HEK293 (cell line): ENCODE data around the gene ZWILCH.
A peak's percentile ranks its signal among the peaks of the same experiment; 100 is the strongest.
"Not testable (repeated sequence)": the region's sequence is repeated elsewhere in the genome, so short reads cannot be mapped to it uniquely, and the experiment has no call there.

ENCODE experiments used
- CTCF ChIA-PET: fragments of 350-600 bp; formaldehyde crosslinking; extraction: SDS; loops from one replicate; lab custom pipeline; 2021; ENCODE audit warnings: antibody characterized with exemption; lab: Yijun Ruan, JAX
- POLR2A ChIA-PET: fragments of 300-600 bp; formaldehyde crosslinking; extraction: SDS; loops from one replicate; lab custom pipeline; 2020; ENCODE audit warnings: antibody characterized with exemption, inconsistent platforms; lab: Yijun Ruan, JAX
- H3K27ac ChIP-seq: fragments of 200-500 bp; sonication (Bioruptor generic); 2 replicates; pipeline ENCODE4 v1.5.1; 2014; ENCODE audit warnings: low read depth, low read length, control low read depth, inconsistent platforms; ENCODE audit errors: extremely low read depth
- H3K36me3 ChIP-seq, 2 experiments: fragments of 200-500 bp in 1 of 2; sonication (Bioruptor generic) in 1 of 2; 1 replicate in 1 of 2; 2 replicates in 1 of 2; pipeline ENCODE4 v1.5.1; 2014 to 2017; ENCODE audit warnings: inconsistent platforms in 2 of 2, low read length in 2 of 2; ENCODE audit not compliant: control insufficient read depth in 2 of 2, insufficient read depth in 1 of 2
- H3K4me1 ChIP-seq: fragments of 200-500 bp; sonication (Bioruptor generic); 2 replicates; pipeline ENCODE4 v1.5.1; 2014; ENCODE audit warnings: mild to moderate bottlenecking, low read length, inconsistent platforms; ENCODE audit not compliant: control insufficient read depth, insufficient read depth
- H3K4me3 ChIP-seq: 2 replicates; pipeline ENCODE4 v1.5.1; 2011; ENCODE audit warnings: low read depth, mild to moderate bottlenecking, control low read depth, low read length, moderate library complexity
- H3K9me3 ChIP-seq: fragments of 200-500 bp; sonication (Bioruptor generic); 2 replicates; pipeline ENCODE4 v1.5.1; 2014; ENCODE audit warnings: low read depth, low read length, inconsistent platforms; ENCODE audit not compliant: control insufficient read depth, insufficient read depth
- FEZF1 ChIP-seq: fragments of 450-650 bp; formaldehyde crosslinking; IDR thresholded peaks from 2 replicates; pipeline ENCODE4 v1.5.1; 2016; ENCODE audit warnings: missing biosample characterization, missing genetic modification characterization
- HOXC10 ChIP-seq: sonication (generic); formaldehyde crosslinking; IDR thresholded peaks from 2 replicates; pipeline ENCODE4 v1.8.1; 2023; ENCODE audit warnings: mild to moderate bottlenecking, missing genetic modification reagents
- MEIS1 ChIP-seq: sonication (generic); formaldehyde crosslinking; IDR thresholded peaks from 2 replicates; pipeline ENCODE4 v1.8.1; 2022; ENCODE audit warnings: missing genetic modification reagents, mild to moderate bottlenecking, borderline replicate concordance
- SP7 ChIP-seq: fragments of 450-650 bp; formaldehyde crosslinking; IDR thresholded peaks from 2 replicates; pipeline ENCODE4 v1.5.1; 2016; ENCODE audit warnings: missing biosample characterization, missing genetic modification characterization
- ZBTB20 ChIP-seq: fragments of 450-650 bp; formaldehyde crosslinking; IDR thresholded peaks from 2 replicates; pipeline ENCODE4 v1.5.1; 2016; ENCODE audit warnings: missing biosample characterization, missing genetic modification characterization
- ZBTB21 ChIP-seq: fragments of 450-650 bp; formaldehyde crosslinking; IDR thresholded peaks from 2 replicates; pipeline ENCODE4 v1.5.1; 2017; ENCODE audit warnings: missing biosample characterization, missing genetic modification characterization
- ZFHX2 ChIP-seq: fragments of 450-650 bp; formaldehyde crosslinking; conservative IDR thresholded peaks from 2 replicates; pipeline ENCODE4 v1.5.1; 2016; ENCODE audit warnings: missing biosample characterization, missing genetic modification characterization
- ZFP37 ChIP-seq: fragments of 450-650 bp; formaldehyde crosslinking; IDR thresholded peaks from 2 replicates; pipeline ENCODE4 v1.5.1; 2016; ENCODE audit warnings: missing biosample characterization, missing genetic modification characterization
- ZNF114 ChIP-seq: fragments of 450-650 bp; formaldehyde crosslinking; IDR thresholded peaks from 2 replicates; pipeline ENCODE4 v1.5.0; 2017; ENCODE audit warnings: missing biosample characterization, missing genetic modification characterization
- ZNF169 ChIP-seq: fragments of 450-650 bp; formaldehyde crosslinking; IDR thresholded peaks from 2 replicates; pipeline ENCODE4 v1.5.1; 2016; ENCODE audit warnings: missing biosample characterization, missing genetic modification characterization
- ZNF2 ChIP-seq: fragments of 450-650 bp; formaldehyde crosslinking; IDR thresholded peaks from 2 replicates; pipeline ENCODE4 v1.5.1; 2016; ENCODE audit warnings: missing biosample characterization, missing genetic modification characterization
- ZNF416 ChIP-seq: fragments of 450-650 bp; formaldehyde crosslinking; IDR thresholded peaks from 2 replicates; pipeline ENCODE4 v1.5.1; 2016; ENCODE audit warnings: missing biosample characterization, missing genetic modification characterization
- ZNF426 ChIP-seq: fragments of 450-650 bp; formaldehyde crosslinking; IDR thresholded peaks from 2 replicates; pipeline ENCODE4 v1.5.1; 2017; ENCODE audit warnings: missing biosample characterization, missing genetic modification characterization, mild to moderate bottlenecking, inconsistent platforms, moderate library complexity
- ZNF585B ChIP-seq: fragments of 450-650 bp; formaldehyde crosslinking; IDR thresholded peaks from 2 replicates; pipeline ENCODE4 v1.5.1; 2016; ENCODE audit warnings: missing biosample characterization, missing genetic modification characterization
- ZNF596 ChIP-seq: fragments of 450-650 bp; IDR thresholded peaks from 2 replicates; pipeline ENCODE4 v1.5.0; 2018; ENCODE audit warnings: missing biosample characterization, mild to moderate bottlenecking, missing genetic modification characterization, moderate library complexity
- ZNF600 ChIP-seq: fragments of 450-650 bp; formaldehyde crosslinking; IDR thresholded peaks from 2 replicates; pipeline ENCODE4 v1.5.1; 2016; ENCODE audit warnings: missing biosample characterization, missing genetic modification characterization
- ZNF660 ChIP-seq: fragments of 450-650 bp; IDR thresholded peaks from 2 replicates; pipeline ENCODE4 v1.5.1; 2018; ENCODE audit warnings: missing biosample characterization, mild to moderate bottlenecking, missing genetic modification characterization
- ZNF707 ChIP-seq: fragments of 450-650 bp; formaldehyde crosslinking; IDR thresholded peaks from 2 replicates; pipeline ENCODE4 v1.5.1; 2016; ENCODE audit warnings: missing biosample characterization, missing genetic modification characterization
- ZNF768 ChIP-seq: fragments of 450-650 bp; formaldehyde crosslinking; IDR thresholded peaks from 2 replicates; pipeline ENCODE4 v1.5.1; 2018; ENCODE audit warnings: missing biosample characterization, mild to moderate bottlenecking, missing genetic modification characterization
- ZNF843 ChIP-seq: fragments of 450-650 bp; formaldehyde crosslinking; IDR thresholded peaks from 2 replicates; pipeline ENCODE4 v1.5.1; 2016; ENCODE audit warnings: missing biosample characterization, missing genetic modification characterization
- ZXDB ChIP-seq: fragments of 450-650 bp; formaldehyde crosslinking; IDR thresholded peaks from 2 replicates; pipeline ENCODE4 v1.5.1; 2016; ENCODE audit warnings: missing biosample characterization, missing genetic modification characterization
- TF ChIP-seq, protein P1 (sequence below): fragments of 450-650 bp; formaldehyde crosslinking; IDR thresholded peaks from 2 replicates; pipeline ENCODE4 v1.5.1; 2017; ENCODE audit warnings: missing biosample characterization, missing genetic modification characterization
- TF ChIP-seq, protein P2 (sequence below): IDR thresholded peaks from 2 replicates; pipeline ENCODE4 v1.6.1; 2011; ENCODE audit warnings: mild to moderate bottlenecking, low read depth, low read length, borderline replicate concordance
- TF ChIP-seq, protein P3 (sequence below): fragments of 450-650 bp; formaldehyde crosslinking; IDR thresholded peaks from 2 replicates; pipeline ENCODE4 v1.5.1; 2016; ENCODE audit warnings: missing biosample characterization, missing genetic modification characterization
- TF ChIP-seq, protein P4 (sequence below): fragments of 450-650 bp; formaldehyde crosslinking; conservative IDR thresholded peaks from 2 replicates; pipeline ENCODE4 v1.5.1; 2016; ENCODE audit warnings: low read depth, missing biosample characterization, missing genetic modification characterization

The ZWILCH gene

DNA sequence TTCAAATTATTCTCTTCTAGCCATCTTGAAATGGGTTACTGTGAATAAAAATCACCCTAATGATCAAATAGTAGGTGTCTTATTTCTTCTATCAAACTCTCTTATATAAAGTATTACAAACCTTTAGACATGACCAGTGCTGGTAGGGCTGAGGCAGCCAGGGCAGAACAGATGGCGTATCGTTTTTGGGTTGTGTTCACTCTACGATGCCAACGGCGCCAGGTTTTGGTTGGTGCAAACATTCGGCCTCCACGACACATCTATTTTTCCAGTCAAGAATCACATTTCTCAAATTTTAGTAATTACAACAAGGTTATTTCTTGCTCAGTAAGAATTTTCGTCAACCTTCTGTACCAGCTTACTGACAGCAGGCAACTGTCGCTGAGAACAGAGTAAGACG, 2.6 kb upstream of the ZWILCH start:
- CTCF ChIA-PET, result no interaction called here
- H3K9me3 ChIP-seq, result no peaks in the 10 kb centered on the region
- H3K4me3 ChIP-seq, result no peak overlapping the region
- H3K27ac ChIP-seq, result no peak overlapping the region
- H3K4me1 ChIP-seq, result peaks cover 5% of the 10 kb centered on the region; the same call in 1 of the 2 replicates
- no peak for TF ChIP-seq HOXC10 (CRISPR knock-in tag)
- TF ChIP-seq ZNF600 (tag by site-specific recombination), result peak; percentile 33; the same call in 1 of the 2 replicates
- no peak for TF ChIP-seq ZNF2
- no peak for TF ChIP-seq ZNF660 (tag by site-specific recombination)
- no peak for TF ChIP-seq ZBTB21 (tag by site-specific recombination)
- TF ChIP-seq ZNF585B (tag by site-specific recombination), result no peak
- TF ChIP-seq ZNF426 (tag by site-specific recombination), result 0 out of 2 replicates have a peak, but pooled peaks have one; percentile 7
- no peak for TF ChIP-seq ZFP37 (tag by site-specific recombination)
- no peak for TF ChIP-seq ZNF707 (tag by site-specific recombination)
- TF ChIP-seq FEZF1 (tag by site-specific recombination), result no peak
- TF ChIP-seq ZNF114 (tag by site-specific recombination), result no peak
- 0 out of 2 replicates have a peak, but pooled peaks have one; percentile 18 for TF ChIP-seq ZXDB (tag by site-specific recombination)
- TF ChIP-seq ZNF416 (tag by site-specific recombination), result no peak
- TF ChIP-seq ZNF596 (tag by site-specific recombination), result no peak
- no peak for TF ChIP-seq ZNF768 (tag by site-specific recombination)
- TF ChIP-seq, protein P1, sequence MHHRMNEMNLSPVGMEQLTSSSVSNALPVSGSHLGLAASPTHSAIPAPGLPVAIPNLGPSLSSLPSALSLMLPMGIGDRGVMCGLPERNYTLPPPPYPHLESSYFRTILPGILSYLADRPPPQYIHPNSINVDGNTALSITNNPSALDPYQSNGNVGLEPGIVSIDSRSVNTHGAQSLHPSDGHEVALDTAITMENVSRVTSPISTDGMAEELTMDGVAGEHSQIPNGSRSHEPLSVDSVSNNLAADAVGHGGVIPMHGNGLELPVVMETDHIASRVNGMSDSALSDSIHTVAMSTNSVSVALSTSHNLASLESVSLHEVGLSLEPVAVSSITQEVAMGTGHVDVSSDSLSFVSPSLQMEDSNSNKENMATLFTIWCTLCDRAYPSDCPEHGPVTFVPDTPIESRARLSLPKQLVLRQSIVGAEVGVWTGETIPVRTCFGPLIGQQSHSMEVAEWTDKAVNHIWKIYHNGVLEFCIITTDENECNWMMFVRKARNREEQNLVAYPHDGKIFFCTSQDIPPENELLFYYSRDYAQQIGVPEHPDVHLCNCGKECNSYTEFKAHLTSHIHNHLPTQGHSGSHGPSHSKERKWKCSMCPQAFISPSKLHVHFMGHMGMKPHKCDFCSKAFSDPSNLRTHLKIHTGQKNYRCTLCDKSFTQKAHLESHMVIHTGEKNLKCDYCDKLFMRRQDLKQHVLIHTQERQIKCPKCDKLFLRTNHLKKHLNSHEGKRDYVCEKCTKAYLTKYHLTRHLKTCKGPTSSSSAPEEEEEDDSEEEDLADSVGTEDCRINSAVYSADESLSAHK, result no peak
- no peak for TF ChIP-seq ZNF843 (tag by site-specific recombination)
- no peak for TF ChIP-seq ZBTB20 (tag by site-specific recombination)
- no peak for TF ChIP-seq SP7 (tag by site-specific recombination)
- TF ChIP-seq ZFHX2 (tag by site-specific recombination), result no peak
- TF ChIP-seq, protein P2, sequence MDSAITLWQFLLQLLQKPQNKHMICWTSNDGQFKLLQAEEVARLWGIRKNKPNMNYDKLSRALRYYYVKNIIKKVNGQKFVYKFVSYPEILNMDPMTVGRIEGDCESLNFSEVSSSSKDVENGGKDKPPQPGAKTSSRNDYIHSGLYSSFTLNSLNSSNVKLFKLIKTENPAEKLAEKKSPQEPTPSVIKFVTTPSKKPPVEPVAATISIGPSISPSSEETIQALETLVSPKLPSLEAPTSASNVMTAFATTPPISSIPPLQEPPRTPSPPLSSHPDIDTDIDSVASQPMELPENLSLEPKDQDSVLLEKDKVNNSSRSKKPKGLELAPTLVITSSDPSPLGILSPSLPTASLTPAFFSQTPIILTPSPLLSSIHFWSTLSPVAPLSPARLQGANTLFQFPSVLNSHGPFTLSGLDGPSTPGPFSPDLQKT, result no peak
- TF ChIP-seq ZNF169, result no peak
- TF ChIP-seq MEIS1, result no peak
- TF ChIP-seq, all 188 proteins: peak for 3
- peaks cover 45 to 64% of the 10 kb centered on the region in 2 experiments for H3K36me3 ChIP-seq
- POLR2A ChIA-PET, result interaction anchor here (0.6 kb wide), 1 partner anchor 70 kb away, joined by 3 read pairs; no protein-coding TSS in a partner anchor

DNA sequence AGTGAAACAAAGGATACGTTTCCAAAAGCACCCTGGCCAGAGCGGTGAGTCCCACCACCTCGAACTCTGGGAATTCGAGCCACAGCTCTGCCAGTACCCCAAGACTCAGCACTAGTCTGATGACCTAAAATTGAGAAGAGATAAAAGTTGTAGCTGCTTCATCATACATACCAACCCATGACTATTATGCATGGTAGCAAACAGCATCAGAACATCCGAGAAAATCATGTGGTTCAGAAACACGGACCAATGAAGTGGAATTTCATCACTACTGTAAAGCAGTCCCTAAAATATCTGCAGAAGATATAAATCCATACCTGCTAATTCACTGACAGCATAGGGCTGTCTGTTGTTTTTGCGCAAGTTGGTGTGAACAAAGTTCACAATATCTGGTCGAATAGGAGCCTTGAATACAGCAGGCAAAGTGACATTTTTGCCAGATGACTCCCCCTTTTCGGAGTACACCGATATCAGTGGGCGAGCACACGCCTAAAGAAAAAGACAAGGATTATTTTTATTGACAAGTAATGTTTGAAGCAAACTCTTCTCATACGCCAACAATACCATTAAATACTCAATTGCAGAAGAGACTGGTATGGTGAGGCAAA, 2.0 kb upstream of the ZWILCH start:
- H3K9me3 ChIP-seq, H3K4me1 ChIP-seq, H3K27ac ChIP-seq: not testable (repeated sequence)
- POLR2A ChIA-PET, result interaction anchor here (0.6 to 1.5 kb wide), 4 partner anchors 8 to 199 kb away, joined by 3 to 4 read pairs (median 3); partner anchors contain the start of genes MAP2K1 and SMAD6
- TF ChIP-seq, protein P3, sequence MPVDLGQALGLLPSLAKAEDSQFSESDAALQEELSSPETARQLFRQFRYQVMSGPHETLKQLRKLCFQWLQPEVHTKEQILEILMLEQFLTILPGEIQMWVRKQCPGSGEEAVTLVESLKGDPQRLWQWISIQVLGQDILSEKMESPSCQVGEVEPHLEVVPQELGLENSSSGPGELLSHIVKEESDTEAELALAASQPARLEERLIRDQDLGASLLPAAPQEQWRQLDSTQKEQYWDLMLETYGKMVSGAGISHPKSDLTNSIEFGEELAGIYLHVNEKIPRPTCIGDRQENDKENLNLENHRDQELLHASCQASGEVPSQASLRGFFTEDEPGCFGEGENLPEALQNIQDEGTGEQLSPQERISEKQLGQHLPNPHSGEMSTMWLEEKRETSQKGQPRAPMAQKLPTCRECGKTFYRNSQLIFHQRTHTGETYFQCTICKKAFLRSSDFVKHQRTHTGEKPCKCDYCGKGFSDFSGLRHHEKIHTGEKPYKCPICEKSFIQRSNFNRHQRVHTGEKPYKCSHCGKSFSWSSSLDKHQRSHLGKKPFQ (tag by site-specific recombination), result 0 out of 2 replicates have a peak, but pooled peaks have one; percentile 12
- TF ChIP-seq, protein P4, sequence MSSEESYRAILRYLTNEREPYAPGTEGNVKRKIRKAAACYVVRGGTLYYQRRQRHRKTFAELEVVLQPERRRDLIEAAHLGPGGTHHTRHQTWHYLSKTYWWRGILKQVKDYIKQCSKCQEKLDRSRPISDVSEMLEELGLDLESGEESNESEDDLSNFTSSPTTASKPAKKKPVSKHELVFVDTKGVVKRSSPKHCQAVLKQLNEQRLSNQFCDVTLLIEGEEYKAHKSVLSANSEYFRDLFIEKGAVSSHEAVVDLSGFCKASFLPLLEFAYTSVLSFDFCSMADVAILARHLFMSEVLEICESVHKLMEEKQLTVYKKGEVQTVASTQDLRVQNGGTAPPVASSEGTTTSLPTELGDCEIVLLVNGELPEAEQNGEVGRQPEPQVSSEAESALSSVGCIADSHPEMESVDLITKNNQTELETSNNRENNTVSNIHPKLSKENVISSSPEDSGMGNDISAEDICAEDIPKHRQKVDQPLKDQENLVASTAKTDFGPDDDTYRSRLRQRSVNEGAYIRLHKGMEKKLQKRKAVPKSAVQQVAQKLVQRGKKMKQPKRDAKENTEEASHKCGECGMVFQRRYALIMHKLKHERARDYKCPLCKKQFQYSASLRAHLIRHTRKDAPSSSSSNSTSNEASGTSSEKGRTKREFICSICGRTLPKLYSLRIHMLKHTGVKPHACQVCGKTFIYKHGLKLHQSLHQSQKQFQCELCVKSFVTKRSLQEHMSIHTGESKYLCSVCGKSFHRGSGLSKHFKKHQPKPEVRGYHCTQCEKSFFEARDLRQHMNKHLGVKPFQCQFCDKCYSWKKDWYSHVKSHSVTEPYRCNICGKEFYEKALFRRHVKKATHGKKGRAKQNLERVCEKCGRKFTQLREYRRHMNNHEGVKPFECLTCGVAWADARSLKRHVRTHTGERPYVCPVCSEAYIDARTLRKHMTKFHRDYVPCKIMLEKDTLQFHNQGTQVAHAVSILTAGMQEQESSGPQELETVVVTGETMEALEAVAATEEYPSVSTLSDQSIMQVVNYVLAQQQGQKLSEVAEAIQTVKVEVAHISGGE (tag by site-specific recombination), result 0 out of 2 replicates have a peak, but pooled peaks have one; percentile 3
- 0 out of 2 replicates have a peak, but pooled peaks have one; percentile 9 for TF ChIP-seq ZNF600 (tag by site-specific recombination)
- H3K36me3 ChIP-seq, result peaks cover 45 to 61% of the 10 kb centered on the region in 2 experiments
- peak overlapping the region; percentile 76 for H3K4me3 ChIP-seq
- CTCF ChIA-PET, result interaction anchor here (1.1 kb wide), 1 partner anchor 113 kb away, joined by 3 read pairs; no protein-coding TSS in a partner anchor
